ENCODE results near the gene THOC7. TPM values are rescaled to one million over a fixed set of nuclear protein-coding genes. Genes with fewer than 3 reads are reported as not detected.

THOC7 gene
- total RNA-seq, 1 experiment from 2014 or later = 67.3 TPM

DNA sequence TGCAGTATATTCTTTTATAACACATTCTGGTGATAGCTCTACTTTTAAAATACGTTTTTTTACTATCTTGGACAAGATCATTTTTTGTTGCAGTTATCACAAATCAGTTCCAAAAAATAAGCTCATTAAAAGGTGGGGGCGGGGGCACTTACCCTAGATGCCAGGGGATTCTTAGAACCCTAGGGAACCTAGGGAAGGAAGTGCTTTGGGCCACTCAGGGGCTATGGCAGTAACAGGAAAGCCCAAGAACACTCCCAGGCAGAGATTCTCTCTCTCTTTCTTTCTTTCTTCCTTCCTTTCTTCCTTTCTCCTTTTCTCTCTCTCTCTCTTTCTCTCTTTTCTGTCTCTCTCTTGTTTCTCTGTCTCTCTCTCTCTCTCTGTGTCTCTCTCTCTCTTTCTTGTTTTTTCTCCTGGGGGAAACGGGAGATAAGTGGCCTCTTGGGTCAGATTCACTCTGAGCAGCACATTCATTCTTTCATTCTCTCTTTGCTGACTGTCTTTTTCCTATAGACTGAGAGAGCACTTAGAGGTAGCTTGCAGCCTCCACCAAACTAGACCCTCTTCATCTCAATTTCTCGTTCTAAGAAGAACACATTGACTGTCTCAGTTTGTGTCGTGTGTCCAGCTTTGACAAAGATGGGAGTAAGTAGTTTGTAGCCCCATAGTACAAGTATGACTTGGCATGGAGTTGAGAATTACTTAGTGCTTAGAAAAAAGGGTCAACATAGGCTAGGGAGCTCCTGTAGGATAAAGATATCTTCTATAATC lies 32.0 kb upstream of the THOC7 start:
- H3K9me2 ChIP-seq (ENCODE audit: insufficient read depth) = no peaks in the 10 kb centered on the region
- H3K9me3 ChIP-seq (ENCODE audit: control insufficient read depth in 1 of 2, insufficient read depth in 1 of 2, low read depth in 1 of 2, low read length in 2 of 2) = no peaks in the 10 kb centered on the region
- no peaks in the 10 kb centered on the region for H3K4me1 ChIP-seq (ENCODE audit: control insufficient read depth in 1 of 2, insufficient read depth in 2 of 2, low read length in 2 of 2)
- H3K27ac ChIP-seq (ENCODE audit: low read depth, low read length) = no peak overlapping the region
- ATAC-seq (no peak), DNase-seq (ENCODE audit: low read depth, low spot score) (no peak)
- no TSS peak for BruUV-seq (replicated peaks)
- no peak overlapping the region for H2AFZ ChIP-seq (ENCODE audit: low read depth, low read length, poor library complexity, severe bottlenecking)
- CTCF ChIA-PET = no interaction called here
- H3K36me3 ChIP-seq (ENCODE audit: control insufficient read depth in 1 of 2, insufficient read depth in 2 of 2, low read length in 2 of 2) = peaks cover 0 to 6% of the 10 kb centered on the region in 2 experiments; a peak in 2 of 4 replicates
- no peak for TF ChIP-seq RAD21 (IDR thresholded peaks at IDR 0.05; ENCODE audit: low read depth)
- no peak for TF ChIP-seq EGR1 (IDR thresholded peaks at IDR 0.05; ENCODE audit: low read depth)
- TF ChIP-seq CEBPB (IDR thresholded peaks at IDR 0.05; ENCODE audit: low read depth) = no peak
- TF ChIP-seq ELF1 (IDR thresholded peaks at IDR 0.05; ENCODE audit: borderline replicate concordance, low read depth) = no peak
- TF ChIP-seq ATF3 (IDR thresholded peaks at IDR 0.05) = no peak
- no peak for TF ChIP-seq ZBTB33 (IDR thresholded peaks at IDR 0.05; ENCODE audit: extremely low read depth, insufficient replicate concordance, low read length)
- TF ChIP-seq SRF (IDR thresholded peaks at IDR 0.05; ENCODE audit: low read depth) = no peak
- TF ChIP-seq YY1 (IDR thresholded peaks at IDR 0.05; ENCODE audit: extremely low read depth, insufficient replicate concordance, low read depth, low read length) = no peak
- no peak for TF ChIP-seq FOSL1 (IDR thresholded peaks at IDR 0.05; ENCODE audit: low read depth)
- TF ChIP-seq TCF7L2 (IDR thresholded peaks at IDR 0.05; ENCODE audit: borderline replicate concordance, extremely low read depth, insufficient read depth, insufficient read length) = no peak
- H3K27me3 ChIP-seq (ENCODE audit: insufficient read depth, low read length) = no peaks in the 10 kb centered on the region
- no peak overlapping the region for H3K9ac ChIP-seq (ENCODE audit: low read length)
- no peak overlapping the region for H3K4me2 ChIP-seq (ENCODE audit: low read length)
- intact Hi-C loops (cut with micrococcal nuclease) = no loop called here
- H4K20me1 ChIP-seq (ENCODE audit: insufficient read depth) = no peaks in the 10 kb centered on the region
- POLR2A ChIA-PET = no interaction called here
- H3K79me2 ChIP-seq (ENCODE audit: insufficient read depth, low read length) = peaks cover 3% of the 10 kb centered on the region
- RAD21 ChIA-PET (ENCODE audit: low non-redundant PET in 1 of 2, low total read pairs in 2 of 2, uncharacterized antibody in 2 of 2, unreplicated experiment in 2 of 2) = no interaction called here
- H3K4me3 ChIP-seq (replicated peaks in 1 of 2; ENCODE audit: low read depth in 1 of 2, low read length in 2 of 2) = no peak overlapping the region

All from HCT116 (cell line).